ENCODE results near the gene BRD7.

The BRD7 gene

DNA sequence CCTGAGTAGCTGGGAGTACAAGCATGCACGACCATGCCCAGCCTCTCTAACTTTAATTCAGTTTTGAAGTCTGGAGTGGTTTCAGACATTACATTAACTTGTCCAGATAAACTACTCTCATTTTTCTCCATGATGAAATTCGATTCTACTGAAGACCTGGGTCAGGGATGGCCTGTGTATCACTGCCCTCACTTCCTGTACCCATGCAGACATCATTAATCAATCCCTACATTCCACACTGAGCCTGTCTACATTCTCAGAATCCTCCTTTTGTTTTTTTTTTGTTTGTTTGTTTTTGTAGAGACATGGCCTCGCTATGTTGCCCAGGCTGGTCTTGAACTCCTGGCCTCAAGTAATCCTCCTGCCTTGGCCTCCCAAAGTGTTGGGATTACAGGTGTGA, 79.9 kb downstream of the BRD7 start:
- DNase-seq (ENCODE audit: low spot score) = no peak

DNA sequence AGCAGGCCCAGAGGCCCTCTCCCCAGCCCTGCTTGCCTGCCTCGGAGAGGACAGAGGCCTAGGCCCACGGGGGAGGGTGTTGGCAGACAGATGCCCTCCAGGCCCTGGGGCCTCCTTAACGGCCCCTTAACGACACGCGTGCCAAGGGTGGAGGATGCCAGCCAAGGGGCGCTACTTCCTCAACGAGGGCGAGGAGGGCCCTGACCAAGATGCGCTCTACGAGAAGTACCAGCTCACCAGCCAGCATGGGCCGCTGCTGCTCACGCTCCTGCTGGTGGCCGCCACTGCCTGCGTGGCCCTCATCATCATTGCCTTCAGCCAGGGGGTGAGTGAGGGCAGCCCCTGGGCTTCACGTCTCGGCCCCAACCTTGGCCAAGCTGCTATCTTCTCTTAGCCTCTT, 80.8 kb downstream of the BRD7 start:
- DNase-seq (ENCODE audit: low spot score) = no peak

- DNase-seq (ENCODE audit: low spot score) = no peak
Observed at GRCh38 chr16:50286681-50287080, 82.1 kb downstream of the BRD7 start.

- DNase-seq (ENCODE audit: low spot score) = no peak
Observed at GRCh38 chr16:50285406-50286003, 83.3 kb downstream of the BRD7 start.

DNA sequence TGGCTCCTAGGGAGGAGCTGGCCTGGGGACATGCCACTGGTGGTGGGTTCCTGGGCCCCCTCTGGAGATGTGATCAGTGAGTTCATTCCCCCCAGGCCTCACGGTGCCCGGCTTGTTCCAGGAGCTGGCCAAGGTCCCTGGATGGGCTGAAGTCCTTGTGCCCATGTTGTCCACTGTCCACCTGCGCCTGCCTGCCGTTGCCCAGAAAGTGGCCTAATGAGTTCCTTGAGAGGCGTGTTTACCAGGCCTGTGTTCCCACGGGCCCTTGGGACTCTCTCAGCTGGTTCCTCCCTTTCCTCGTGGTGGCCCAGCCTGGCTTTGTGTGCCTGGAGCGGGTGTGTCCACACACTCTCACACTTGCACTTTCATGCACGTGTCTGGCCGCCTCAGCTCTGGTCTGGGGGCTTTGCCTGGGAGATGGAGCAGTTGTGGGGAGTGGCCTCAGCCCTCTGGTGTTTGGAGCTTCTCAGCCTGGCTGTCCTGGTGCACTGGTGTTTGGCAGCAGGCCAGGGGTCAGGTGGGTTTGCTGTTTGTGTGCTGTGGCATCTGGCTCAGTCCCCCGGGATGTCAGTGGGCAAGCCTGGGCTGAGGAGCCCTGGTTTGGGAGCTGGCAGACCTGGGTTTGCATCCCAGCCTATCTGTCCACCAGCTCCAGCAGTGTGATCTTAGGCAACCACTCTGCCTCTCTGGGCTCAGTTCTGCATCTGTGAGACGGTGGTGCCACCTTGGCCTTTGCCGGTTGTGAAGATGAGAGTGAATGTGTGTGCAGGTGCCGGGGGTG, 84.5 kb downstream of the BRD7 start:
- no peak for DNase-seq (ENCODE audit: low spot score)

GRCh38 chr16:50282955-50283631, 85.7 kb downstream of the BRD7 start:
- no peak for DNase-seq (ENCODE audit: low spot score)

DNA sequence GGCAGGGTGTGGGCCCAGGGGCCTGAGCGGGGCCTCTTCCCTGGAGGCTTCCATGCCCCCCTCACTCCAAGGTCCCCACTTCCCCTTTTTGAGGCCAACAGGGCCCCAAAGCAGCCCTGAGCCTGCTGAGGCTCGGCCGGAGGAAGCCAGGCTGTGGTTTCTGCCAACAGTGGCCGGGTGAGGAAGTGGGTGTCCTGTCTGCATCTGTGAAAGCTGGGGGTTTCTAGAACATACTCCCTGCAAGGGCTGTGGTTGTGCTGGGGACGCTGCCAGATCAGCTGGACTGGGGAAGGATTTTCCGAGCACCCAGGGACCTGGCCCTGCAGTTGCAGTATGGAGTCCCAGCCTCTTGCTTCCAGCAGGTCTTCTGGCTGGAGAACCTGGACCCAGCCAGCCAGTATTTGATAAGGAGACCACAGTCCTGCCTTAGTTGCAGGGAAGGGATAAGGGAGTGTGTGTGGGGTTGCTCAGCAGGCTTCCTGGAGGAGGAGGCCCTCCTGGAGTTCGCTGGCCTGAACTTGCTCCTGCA, 86.7 kb downstream of the BRD7 start:
- peak; percentile 57 for DNase-seq (ENCODE audit: low spot score)

- no peak for DNase-seq (ENCODE audit: low spot score)
Observed at GRCh38 chr16:50281391-50282009, 87.3 kb downstream of the BRD7 start.

DNA sequence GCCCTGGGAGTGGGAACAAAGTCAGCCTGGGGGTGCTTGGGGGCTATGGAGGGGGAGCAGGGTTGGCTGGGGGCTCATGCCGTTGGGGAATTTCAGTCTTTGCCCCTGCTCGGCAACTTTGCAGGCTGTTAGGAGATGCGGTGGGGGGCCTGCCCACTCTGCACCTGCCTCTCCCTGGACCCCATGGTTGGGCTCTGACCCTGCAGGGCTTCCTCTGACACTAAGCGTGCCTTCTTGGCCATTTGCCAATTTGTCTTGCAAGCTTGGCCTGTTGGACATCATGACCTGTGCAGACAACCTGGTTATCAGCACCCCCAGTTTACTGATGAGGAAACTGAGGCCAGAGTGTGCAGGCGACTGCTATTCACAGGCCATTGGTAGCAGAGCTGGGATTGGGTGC, 87.9 kb downstream of the BRD7 start:
- no peak for DNase-seq (ENCODE audit: low spot score)

GRCh38 chr16:50279504-50279865, 89.3 kb downstream of the BRD7 start:
- DNase-seq (ENCODE audit: low spot score) = no peak

DNA sequence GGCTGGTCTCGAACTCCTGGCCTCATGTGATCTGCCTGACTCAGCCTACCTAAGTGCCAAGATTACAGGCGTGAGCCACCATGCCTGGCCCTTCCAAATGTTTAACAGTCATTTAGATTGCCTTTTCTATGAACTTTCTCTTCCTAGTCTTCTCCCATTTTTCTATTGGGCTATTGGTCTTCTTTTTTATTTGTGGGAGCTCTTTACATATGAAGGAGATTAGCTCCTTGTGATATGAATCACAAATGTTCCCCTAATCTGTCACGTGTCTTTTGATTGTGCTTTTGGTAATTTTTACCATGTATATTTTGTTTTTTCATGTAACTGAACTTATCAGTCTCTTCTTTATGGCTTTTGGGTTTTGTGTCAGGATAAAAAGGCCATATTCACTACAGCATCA, 90.5 kb downstream of the BRD7 start:
- no peak for DNase-seq (ENCODE audit: low spot score)

DNA sequence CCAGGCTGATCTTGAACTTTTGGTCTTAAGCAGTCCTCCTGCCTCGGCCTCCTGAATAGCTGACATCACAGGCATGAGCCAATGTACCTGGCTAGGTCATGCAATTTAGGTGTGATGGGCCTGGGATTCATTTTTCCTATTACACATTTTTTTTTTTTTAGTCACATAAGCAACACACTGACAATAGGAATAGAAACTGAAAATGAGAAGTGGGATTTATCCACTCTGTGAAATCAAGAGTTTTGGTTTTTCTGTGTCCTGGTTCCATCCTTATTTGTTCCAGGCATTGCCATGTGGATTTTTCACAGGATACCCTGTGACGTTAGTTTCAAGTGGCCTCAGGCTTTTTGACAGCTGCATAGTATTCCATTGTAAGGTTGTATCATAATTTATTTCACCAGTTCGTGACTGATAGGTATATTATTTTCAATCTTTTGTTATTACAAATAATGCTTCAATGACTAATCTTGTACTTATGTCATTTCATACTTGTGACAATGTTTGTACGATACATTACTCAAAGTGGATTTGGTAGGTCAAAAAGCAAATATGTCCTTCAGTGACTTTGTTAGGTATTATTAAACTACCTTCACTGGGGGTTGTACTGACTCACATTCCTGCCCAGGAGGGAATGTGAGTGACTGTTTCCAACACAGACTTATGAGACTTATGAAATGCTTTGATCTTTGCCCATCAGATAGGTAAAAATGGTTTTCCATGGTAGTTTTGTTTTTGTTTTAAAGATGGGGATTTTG, 91.8 kb downstream of the BRD7 start:
- no peak for DNase-seq (ENCODE audit: low spot score)

DNA sequence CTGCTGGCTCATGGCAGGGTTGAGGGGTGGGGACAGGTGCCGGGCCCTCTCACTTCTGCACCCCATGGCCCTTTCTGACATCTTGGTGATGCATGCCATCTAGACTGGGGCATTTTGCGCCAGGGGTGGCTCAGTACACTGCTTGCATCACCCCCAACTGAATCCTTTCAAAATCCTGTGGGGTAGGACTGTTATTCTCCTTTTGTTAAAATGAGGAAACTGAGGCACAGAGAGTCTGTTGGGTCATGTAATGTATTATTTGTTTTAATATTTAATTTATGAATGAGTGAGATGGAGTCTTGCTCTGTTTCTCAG, 92.5 kb downstream of the BRD7 start:
- no peak for DNase-seq (ENCODE audit: low spot score)

- DNase-seq (ENCODE audit: low spot score) = no peak
Observed at GRCh38 chr16:50275428-50276325, 93.1 kb downstream of the BRD7 start.

DNA sequence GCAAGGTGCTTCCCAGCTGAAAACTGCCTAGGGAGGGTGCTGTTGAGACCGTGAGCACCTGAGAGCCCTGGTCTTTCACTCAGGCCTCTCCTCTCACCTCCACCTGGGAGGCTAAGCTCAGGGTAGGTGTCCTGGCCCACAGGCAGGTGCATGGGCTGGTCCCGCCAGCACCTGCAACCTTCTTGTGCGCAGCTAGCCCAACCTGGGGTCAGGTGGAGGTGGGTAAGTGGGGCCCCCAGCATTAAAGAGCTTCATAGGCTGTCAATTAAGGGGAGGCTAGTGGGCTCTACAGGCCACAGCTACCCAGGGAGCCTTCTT, 93.7 kb downstream of the BRD7 start:
- no peak for DNase-seq (ENCODE audit: low spot score)

GRCh38 chr16:50274326-50275097, 94.3 kb downstream of the BRD7 start:
- no peak for DNase-seq (ENCODE audit: low spot score)

GRCh38 chr16:50273888-50274325, 94.9 kb downstream of the BRD7 start:
- DNase-seq (ENCODE audit: low spot score) = no peak

DNA sequence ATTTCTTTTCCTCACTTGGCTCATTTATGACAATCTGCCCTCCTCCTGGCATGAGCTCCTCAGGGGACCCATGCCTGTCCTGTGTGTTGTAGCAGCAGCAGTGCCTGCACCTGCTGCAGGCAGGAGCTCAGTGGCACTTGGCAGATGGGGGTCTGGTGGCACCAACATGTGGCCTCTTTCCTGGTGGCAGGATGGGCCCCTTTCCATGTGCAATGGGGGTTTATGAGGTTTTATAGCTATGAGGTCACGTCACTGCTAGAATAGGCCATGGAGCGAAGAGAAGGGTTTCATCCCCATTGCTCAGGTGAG, 95.5 kb downstream of the BRD7 start:
- DNase-seq (ENCODE audit: low spot score) = no peak

DNA sequence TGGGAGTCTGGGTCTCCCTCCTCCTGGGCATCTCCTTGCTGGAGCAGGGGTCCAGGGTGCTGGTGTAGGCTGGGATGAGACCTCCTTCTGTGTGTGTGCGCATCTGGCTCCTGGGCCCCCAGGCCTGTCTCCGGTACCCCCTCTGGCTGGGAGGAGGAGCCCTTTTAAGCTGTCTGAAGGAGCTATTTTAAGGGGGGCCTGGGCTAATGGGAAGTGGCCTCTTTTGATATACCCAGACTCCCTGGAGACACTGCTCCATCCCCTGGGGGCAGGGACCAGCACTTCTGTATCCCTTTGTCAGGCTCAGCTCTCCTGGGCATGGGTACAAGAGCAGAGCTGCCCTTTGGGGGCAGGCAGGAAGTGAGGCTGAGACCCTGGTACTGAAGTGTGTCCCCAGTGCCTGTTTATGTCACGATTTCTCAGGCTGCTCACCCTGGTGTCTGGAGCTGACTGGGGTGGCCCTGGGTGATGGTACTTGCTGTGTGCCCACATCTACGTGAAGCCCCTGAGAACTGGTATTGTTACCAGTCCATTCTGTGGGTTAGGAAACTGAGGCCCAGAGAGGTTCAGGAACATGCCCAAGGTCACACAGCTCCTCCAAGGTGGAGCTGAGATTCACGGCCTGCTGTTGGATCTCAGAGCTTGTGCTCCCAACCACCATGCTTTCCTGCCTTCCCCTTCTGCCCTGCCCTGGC, 96.0 kb downstream of the BRD7 start:
- no peak for DNase-seq (ENCODE audit: low spot score)

- DNase-seq (ENCODE audit: low spot score) = no peak
Observed at GRCh38 chr16:50272111-50272571, 96.6 kb downstream of the BRD7 start.
